OCI-LY7 (cell line): Measurements from ENCODE around the gene BAG1.

Experiments
- CTCF ChIP-seq: fragments of 200-600 bp; sonication (generic); conservative IDR thresholded peaks from 2 replicates; pipeline ENCODE4 v1.5.1; 2014; ENCODE audit warnings: mild to moderate bottlenecking, antibody characterized with exemption, low read length, moderate library complexity, mixed read lengths
- EZH2phosphoT487 ChIP-seq: fragments of 200-600 bp; sonication (generic); IDR thresholded peaks from 2 replicates; pipeline ENCODE4 v1.6.1; 2018; ENCODE audit warnings: low read depth, borderline replicate concordance, mild to moderate bottlenecking, mixed run types, antibody characterized with exemption, low read length, moderate library complexity, mixed read lengths

- TF ChIP-seq CTCF (no peak), EZH2phosphoT487 (no peak)
Measured at GRCh38 chr9:33277484-33277883, 13.0 kb upstream of the BAG1 start.
